HG02610 (cell line): ENCODE data around the gene PARD3.
"Not testable (repeated sequence)": the region's sequence is repeated elsewhere in the genome, so short reads cannot be mapped to it uniquely, and the experiment has no call there.

Source experiments
- ATAC-seq: cut with Tn5 transposase; IDR thresholded peaks from one replicate; pipeline ENCODE4 v1.9.1; 2021; ENCODE audit warnings: mild to moderate bottlenecking, moderate library complexity; ENCODE audit not compliant: unreplicated experiment

Gene PARD3

DNA sequence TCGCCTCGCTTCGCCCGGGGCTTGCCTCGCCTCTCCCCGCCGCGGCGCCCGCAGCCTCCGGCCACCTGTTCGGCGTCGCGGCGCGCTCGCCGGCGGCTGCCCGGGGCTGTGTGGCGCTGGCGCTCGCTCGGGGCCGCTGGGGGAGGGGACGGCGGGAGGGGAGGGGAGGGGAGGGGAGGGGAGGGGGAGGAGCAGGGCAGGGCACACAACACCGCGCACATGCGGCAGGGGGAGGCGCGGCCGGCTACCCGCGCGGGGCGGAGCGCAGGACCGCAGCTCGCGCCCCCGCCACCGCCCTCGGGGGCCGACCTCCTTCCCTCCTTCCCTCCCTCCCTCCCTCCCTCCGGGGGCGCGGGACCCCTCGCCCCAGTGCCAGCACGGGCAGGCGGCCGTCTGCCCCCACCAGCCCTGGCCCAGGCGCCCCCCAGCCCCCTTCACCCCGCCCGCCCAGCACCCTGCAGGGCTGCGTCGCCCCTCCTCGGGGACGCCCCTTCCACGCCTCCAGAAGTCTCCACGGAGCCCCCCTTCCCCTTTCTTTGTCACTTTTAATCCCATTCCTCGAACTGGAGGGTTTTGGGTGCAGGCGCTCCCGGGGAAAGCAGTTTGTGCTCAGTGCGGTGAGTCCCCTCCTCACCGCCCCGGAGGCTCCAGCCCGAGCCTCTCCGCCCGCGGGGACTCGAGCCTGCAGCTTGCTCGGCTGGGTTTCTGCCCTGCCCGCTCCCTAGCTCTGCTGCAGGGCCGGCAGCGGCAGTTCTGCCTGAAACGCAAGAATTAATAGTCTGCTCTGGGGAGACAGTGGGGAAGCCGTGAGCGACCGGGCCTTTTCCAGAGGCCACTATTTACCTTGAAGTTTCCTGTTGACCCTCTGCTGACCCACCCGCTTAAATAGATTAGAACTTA, at the start of gene PARD3:
TSS of gene PARD3 (minus strand) at position 112 of the 900 bp plus-strand sequence. CDS start 301 bp downstream, outside the sequence.
- no peak for ATAC-seq

DNA sequence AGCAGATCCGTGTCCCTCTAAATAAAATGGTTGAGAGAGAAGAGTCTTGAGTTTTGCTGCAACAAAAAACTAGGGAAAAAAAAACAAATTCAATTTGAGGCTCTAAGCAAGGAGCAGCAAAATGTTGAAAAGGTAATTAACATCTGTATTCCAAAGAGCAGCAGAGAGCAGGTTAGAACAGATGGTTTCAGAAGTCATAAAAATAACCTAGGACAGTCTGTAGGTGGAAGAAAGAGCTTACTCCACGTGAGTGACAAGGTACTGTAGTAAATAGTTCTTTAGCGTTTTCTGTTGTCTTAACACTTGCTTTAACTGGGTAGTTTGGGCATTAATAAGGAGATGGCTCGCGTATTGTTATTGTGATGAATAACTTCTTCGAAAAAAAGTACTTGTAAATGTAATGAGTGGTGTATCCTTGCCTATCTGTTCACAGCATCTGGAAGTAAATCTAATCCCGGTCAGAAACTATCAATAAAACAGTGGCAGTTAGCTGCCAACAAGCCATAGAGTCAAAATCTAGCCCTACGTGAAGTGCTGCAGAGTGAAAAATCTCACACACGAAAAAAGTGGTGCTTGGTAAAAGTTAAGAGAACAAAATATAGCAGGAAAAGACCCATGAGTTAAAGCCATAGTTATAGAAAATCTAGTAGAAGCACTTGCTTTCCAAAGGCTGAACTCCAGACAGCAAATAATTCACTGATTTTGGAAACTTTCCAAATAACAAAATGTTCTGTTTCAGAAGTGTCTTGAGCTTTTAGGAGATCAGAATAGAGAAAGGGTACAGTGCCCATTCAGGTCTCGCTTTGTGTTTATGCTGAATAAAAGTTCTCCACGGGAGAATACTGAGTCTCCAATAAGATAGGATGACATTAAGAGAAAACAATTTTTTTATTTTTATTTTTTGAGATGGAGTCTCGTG, 49.3 kb upstream of the PARD3 start:
- no peak for ATAC-seq

- no peak for ATAC-seq
Observed at GRCh38 chr10:34862892-34863291, 47.8 kb upstream of the PARD3 start.

DNA sequence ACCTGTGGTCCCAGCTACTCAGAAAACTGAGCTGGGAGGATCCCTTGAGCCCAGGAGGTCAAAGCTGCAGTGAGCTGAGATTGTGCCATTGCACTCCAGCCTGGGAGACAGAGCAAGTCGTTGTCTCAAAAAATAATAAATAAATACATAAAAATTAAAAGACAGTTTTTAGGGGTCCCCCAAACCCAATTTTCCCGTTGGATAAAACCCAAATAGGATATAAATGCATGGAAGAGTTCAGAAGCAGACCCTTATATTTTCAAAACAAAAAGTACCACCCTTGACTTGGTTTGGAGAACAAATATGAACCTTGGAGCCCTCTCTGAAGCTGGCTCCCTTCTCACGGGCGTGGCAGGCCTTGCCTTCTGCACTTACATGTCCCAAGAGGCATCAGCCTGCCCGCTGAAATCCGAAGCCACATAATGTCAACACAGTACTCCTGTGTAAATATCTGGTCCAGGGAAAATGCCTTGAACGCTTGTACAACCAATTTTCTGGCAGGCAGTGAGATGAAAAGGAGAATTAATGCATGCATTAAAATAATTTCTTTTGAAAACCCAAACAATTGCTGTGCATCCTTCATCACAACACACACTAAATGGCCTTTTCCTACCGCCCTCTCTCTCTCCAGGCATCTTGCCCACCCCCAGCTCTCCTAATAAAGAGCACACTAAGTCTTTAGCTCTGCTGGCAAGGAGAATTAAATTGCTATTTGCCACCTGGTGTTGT, 46.4 kb upstream of the PARD3 start:
- ATAC-seq = no peak

- ATAC-seq = no peak
Observed at GRCh38 chr10:34859170-34859569, 44.1 kb upstream of the PARD3 start.

- ATAC-seq = no peak
Observed at GRCh38 chr10:34858003-34858402, 42.9 kb upstream of the PARD3 start.

DNA sequence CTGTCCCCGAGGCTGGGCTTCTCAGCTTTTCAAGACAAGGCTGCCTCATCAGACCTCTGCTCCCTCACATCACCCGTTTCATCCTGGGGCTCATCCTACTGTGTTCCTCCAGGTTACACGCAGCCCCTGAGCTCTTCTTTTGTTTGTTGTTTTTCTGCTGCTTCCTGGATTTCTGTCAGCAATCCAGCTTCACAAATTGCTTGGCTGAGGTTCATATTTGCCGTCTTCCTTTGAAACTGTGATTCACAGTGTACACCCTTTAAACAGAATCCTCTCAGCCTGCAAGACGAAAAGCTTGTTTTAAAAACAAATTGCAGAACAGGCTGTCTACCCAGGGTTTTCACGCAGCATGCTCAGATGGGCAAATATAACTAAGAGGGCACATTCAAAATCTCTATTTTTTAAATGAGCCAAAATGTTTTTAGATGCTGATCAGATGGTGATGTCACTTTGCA, 39.1 kb upstream of the PARD3 start:
- no peak for ATAC-seq

DNA sequence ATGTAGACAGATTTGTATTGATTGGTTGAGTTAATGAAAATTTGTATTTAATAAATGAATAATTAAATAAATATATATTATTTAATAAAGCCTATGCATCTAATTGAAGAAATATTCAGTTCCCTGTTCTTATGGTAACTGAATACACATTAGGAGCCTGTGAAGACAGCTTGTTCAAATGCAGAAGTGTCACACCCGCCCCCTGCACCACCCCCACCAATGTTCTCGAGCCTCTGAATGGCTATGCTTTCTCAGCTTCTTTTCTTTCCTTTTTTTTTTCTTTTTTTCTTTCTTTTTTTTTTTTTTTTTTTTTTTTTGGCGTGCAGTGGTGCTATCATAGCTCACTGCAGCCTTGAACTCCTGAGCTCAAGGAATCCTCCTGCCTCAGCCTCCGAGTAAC, 38.3 kb upstream of the PARD3 start:
- ATAC-seq = no peak

GRCh38 chr10:34850558-34850957, 35.5 kb upstream of the PARD3 start:
- no peak for ATAC-seq

- no peak for ATAC-seq
Observed at GRCh38 chr10:34850036-34850435, 34.9 kb upstream of the PARD3 start.

DNA sequence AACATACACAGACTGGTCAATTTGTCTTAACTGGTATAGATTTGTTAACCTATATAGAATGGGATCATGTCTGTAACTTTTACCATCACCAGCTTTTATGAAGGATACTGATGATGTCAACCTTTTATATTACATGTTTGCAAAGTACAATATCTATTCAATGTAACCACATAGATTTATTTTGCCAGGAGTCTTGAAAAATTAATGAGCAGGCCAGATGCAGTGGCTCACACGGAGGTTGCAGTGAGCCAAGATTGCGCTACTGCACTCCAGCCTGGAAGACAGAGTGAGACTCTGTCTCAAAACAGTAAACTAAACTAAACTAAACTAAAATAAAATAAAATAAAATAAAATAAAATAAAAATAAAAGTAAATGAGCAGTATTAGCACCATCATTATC, 30.0 kb upstream of the PARD3 start:
- no peak for ATAC-seq

- ATAC-seq = no peak
Observed at GRCh38 chr10:34844448-34844847, 29.4 kb upstream of the PARD3 start.

- not testable (repeated sequence) for ATAC-seq
Observed at GRCh38 chr10:34843470-34843869, 28.4 kb upstream of the PARD3 start.

- no peak for ATAC-seq
Observed at GRCh38 chr10:34838366-34838900, 23.3 kb upstream of the PARD3 start.

DNA sequence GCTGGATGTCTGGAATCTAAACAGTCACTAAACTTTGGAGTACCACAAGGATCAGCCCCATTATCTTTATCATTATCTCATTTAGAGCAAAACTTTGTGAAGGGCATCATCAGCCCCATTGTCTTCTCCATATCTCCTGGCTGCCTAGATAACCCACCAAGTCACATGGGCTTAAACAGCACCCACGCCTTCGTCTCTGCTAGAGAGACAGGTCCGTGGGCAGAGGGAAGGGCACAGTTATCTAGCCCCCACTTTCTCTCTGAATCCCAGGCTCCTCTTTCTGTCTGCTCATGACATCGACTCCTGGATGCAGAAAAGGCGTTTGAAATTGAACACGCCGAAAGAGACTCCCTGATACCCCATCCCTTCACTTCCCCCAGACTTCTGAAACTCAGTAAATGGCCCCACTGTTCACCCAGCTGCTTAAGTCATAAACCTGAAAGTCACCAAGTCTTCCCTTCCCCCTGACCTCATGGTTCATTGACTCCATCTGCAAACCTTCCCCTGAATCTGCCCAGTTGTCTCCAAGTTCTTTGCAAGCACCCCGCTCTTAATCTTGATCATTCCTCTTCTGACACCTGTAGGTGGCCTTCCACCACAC, 20.9 kb upstream of the PARD3 start:
- ATAC-seq = no peak

DNA sequence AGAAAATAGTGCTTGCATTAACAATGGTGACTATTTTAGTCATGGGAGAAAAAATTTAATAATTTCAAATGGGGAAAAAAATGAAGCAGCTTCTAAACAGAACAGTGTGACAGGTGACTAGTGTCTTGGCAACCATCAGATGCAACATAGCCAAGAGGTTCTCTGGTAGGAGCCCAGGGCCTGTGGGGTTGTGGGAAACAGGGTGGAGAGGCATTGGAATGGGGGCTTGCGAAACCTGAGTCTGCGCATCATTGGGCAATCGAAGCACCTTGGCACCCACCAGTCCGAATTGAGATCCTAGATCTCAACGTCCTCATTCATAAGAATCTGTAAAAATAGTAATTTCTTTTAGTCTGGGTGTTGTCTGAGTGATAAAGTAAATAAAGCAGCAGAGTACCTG, 19.2 kb upstream of the PARD3 start:
- no peak for ATAC-seq

DNA sequence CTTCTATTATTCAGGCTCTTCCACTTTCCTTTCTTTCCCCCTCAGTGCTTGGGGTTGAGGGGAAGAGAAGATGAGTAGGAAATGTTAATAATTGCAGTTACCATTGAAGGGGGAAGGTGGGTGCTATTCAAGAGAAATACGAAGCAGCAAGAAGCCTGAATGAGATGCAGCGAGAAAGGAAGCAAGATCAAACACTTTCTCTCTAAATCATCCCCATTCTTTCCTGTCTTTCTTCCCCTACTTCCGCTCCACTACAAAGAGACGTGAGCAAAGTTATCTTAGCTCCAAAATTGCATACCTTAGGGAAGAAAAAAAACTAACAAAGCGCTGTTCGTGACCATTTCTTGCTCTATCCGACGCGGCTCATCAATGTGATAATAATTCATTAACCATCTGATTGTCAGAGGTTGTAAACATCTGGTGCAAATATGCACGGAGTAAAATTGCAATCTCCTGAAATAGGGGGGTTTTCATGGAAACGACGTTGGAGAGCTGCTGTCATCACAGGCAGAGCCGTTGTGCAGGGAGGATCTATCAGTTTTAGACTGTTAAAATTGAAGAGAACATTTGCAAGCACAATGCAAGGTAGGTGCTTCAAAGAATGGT, 15.2 kb upstream of the PARD3 start:
- no peak for ATAC-seq

GRCh38 chr10:34826857-34827766, 12.0 kb upstream of the PARD3 start:
- ATAC-seq = no peak

DNA sequence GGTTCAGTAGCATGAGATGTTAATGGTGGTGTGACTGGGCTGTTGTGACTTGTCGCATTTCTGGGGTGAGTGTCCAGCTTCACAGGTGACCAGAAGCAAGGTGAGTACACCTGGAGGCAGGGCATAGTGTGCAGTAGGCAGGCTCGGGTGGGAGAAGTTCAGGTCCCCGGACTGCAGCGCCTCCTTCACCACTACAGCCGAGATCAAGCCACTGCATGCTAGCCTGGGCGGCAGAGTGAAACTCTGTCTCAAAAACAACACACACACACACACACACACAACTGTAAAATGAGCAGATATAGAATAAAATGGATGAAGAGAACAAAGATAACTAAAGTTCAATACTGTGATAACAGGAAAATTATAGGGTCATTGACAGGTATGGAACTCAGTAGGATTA, 11.1 kb upstream of the PARD3 start:
- ATAC-seq = no peak
